ENCODE data around the gene BCDIN3D. TPM values are rescaled to one million over a fixed set of nuclear protein-coding genes. Genes with fewer than 3 reads are reported as not detected.

Gene BCDIN3D
- total RNA-seq, 1 experiment from 2014 or later, result 3.3 TPM

DNA sequence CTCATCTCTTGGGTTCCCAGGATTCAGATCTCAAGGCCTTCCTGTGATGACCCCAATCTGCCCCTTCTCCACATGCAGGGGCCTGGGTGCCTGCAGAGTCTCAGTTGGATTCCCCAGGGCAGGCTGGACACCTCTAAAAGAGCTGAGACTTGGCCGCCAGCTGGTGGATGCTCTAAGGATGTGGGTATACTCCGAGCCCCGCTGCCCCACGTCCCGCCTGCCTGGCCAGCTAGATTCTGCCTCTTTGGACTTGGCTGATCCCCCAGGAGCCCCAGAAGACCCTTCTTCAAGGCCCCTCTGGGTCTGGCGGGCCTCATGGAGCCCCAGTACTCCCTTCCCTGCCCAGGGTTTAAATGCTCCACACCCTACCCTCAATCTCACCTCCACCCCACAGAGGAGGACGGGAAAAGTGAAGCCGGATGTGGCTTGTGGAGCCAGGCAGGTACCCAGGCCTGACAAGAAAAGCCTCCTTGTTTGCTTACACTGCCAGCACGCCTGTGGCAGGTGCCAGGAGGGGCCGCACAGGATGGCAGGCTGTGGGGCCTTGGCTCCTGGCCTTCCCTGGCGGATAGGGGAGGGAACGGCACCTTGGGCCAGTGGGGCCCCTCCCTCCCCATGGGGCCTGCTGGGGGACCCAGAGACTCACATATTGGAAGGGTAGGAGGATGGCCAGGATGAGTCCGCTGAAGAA is 45.7 kb upstream of the BCDIN3D start:
- Histone ChIP-seq H3K79me2 (ENCODE audit: insufficient read depth, low read length) (no peaks in the 10 kb centered on the region), H3K27me3 (ENCODE audit: insufficient read depth, low read length) (no peaks in the 10 kb centered on the region), H2AFZ (ENCODE audit: low read length) (no peak overlapping the region), H2BK5ac (ENCODE audit: insufficient read length, low read length) (no peak overlapping the region), H2BK20ac (ENCODE audit: low read depth, low read length, poor library complexity, severe bottlenecking) (no peak overlapping the region), H3K79me1 (ENCODE audit: insufficient read depth, low read depth, low read length, poor library complexity, severe bottlenecking) (no peaks in the 10 kb centered on the region), H2BK120ac (ENCODE audit: low read depth, low read length, poor library complexity, severe bottlenecking) (no peak overlapping the region), H3K4me2 (ENCODE audit: insufficient read depth, insufficient read length, low read length) (no peak overlapping the region), H2BK12ac (ENCODE audit: insufficient read length, low read depth, low read length) (no peak overlapping the region), H3K9ac (ENCODE audit: extremely low read depth, insufficient read length, low read length) (no peak overlapping the region), H3K27ac (ENCODE audit: insufficient read length, low read depth, low read length) (no peak overlapping the region), H3K56ac (ENCODE audit: insufficient read length, low read depth, low read length) (no peak overlapping the region), H4K91ac (ENCODE audit: insufficient read length, low read depth, low read length) (no peak overlapping the region), H3K14ac (ENCODE audit: insufficient read depth, low read length) (no peak overlapping the region; the same call in 1 of the 2 replicates), H2AK5ac (ENCODE audit: insufficient read length, low read length) (no peak overlapping the region), H3K23ac (ENCODE audit: insufficient read length, low read depth, low read length) (no peak overlapping the region), H4K8ac (replicated peaks; ENCODE audit: insufficient read length, low read depth, low read length) (no peak overlapping the region), H3K18ac (ENCODE audit: insufficient read length, low read depth, low read length) (no peak overlapping the region), H3T11ph (ENCODE audit: low read length) (no peak overlapping the region), H4K5ac (ENCODE audit: insufficient read length, low read depth, low read length) (no peak overlapping the region), H3K4me1 (ENCODE audit: insufficient read depth, low read length) (peaks cover 6% of the 10 kb centered on the region; the same call in 1 of the 2 replicates), H3K9me3 (ENCODE audit: control insufficient read depth, low read depth, low read length) (no peaks in the 10 kb centered on the region), H4K20me1 (ENCODE audit: control insufficient read depth, insufficient read depth, insufficient read length) (no peaks in the 10 kb centered on the region), H2BK15ac (ENCODE audit: low read depth, low read length) (no peak overlapping the region), H3K23me2 (ENCODE audit: insufficient read length, low read depth, low read length, poor library complexity, severe bottlenecking) (no peaks in the 10 kb centered on the region), H3K4ac (ENCODE audit: low read depth, low read length) (no peak overlapping the region)
- no peak overlapping the region for H3K27ac Mint-ChIP-seq
- TF ChIP-seq, protein P1, sequence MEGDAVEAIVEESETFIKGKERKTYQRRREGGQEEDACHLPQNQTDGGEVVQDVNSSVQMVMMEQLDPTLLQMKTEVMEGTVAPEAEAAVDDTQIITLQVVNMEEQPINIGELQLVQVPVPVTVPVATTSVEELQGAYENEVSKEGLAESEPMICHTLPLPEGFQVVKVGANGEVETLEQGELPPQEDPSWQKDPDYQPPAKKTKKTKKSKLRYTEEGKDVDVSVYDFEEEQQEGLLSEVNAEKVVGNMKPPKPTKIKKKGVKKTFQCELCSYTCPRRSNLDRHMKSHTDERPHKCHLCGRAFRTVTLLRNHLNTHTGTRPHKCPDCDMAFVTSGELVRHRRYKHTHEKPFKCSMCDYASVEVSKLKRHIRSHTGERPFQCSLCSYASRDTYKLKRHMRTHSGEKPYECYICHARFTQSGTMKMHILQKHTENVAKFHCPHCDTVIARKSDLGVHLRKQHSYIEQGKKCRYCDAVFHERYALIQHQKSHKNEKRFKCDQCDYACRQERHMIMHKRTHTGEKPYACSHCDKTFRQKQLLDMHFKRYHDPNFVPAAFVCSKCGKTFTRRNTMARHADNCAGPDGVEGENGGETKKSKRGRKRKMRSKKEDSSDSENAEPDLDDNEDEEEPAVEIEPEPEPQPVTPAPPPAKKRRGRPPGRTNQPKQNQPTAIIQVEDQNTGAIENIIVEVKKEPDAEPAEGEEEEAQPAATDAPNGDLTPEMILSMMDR (conservative IDR thresholded peaks at IDR 0.05), result no peak
- peaks cover 52 to 59% of the 10 kb centered on the region in 2 experiments for H3K4me1 Mint-ChIP-seq
- no CpG with 5 or more reads among the region's 13 CpGs for WGBS (ENCODE audit: extremely low coverage, insufficient read length, low lambda C conversion rate)
- no peaks in the 10 kb centered on the region for H3K36me3 Mint-ChIP-seq (ENCODE audit: insufficient read depth in 1 of 3, low read depth in 3 of 3)
- H3K27me3 Mint-ChIP-seq (ENCODE audit: low read depth), result peaks cover 19% of the 10 kb centered on the region
- no peak for DNase-seq
- no peak overlapping the region for H3K4me3 Mint-ChIP-seq
- no peaks in the 10 kb centered on the region; a peak in 2 of 5 replicates for H3K9me3 Mint-ChIP-seq
